Mammary epithelial cell (primary cell): ENCODE data around the gene USP48.

ENCODE experiments used
- CTCF ChIP-seq, 2 donors: IDR thresholded peaks in 1 of 2; conservative IDR thresholded peaks in 1 of 2; 2 replicates each; pipeline ENCODE4 v1.5.1; 2011 to 2012; ENCODE audit warnings: inconsistent platforms in 2 of 2, low read length in 2 of 2, mild to moderate bottlenecking in 2 of 2, control low read depth in 1 of 2, low read depth in 1 of 2; ENCODE audit not compliant: insufficient read depth in 1 of 2; ENCODE audit errors: extremely low read depth in 1 of 2
- EZH2 ChIP-seq: IDR thresholded peaks from 2 replicates; pipeline ENCODE4 v1.6.1; 2012; ENCODE audit warnings: low read length, inconsistent platforms, borderline replicate concordance

- no peak for TF ChIP-seq CTCF (conservative IDR thresholded peaks at IDR 0.05 in 1 of 2, IDR thresholded peaks at IDR 0.05 in 1 of 2; ENCODE audit: extremely low read depth in 1 of 2, insufficient read depth in 1 of 2, low read depth in 1 of 2, low read length in 2 of 2)
- no peak for TF ChIP-seq EZH2
Observed at GRCh38 chr1:21653744-21654100, 129.2 kb downstream of the USP48 start.
